Activated naive CD4-positive, alpha-beta T cell treated with anti-CD3 and anti-CD28 coated beads, Interleukin-2, amount 50 U/mL, for 72 hours (primary cell): ENCODE data around the gene CKM. TPM values are rescaled to one million over a fixed set of nuclear protein-coding genes. Genes with fewer than 3 reads are reported as not detected.

ENCODE experiments used
- ATAC-seq, 2 donors: fragments of 150-1000 bp; cut with Tn5 transposase; 2 replicates each; pipeline ENCODE4 v1.10.0; 2021; ENCODE audit warnings: mild to moderate bottlenecking in 2 of 2, moderate library complexity in 2 of 2
- DNase-seq, 2 donors: peaks; one replicate each; pipeline ENCODE4 v3.0.0; 2021 to 2022; ENCODE audit warnings: low spot score in 2 of 2
- H3K27ac Mint-ChIP-seq, 2 donors: one replicate each; pipeline ENCODE4 v1.8.0; 2022; ENCODE audit warnings: mild to moderate bottlenecking in 2 of 2, mixed read lengths in 2 of 2
- H3K36me3 Mint-ChIP-seq, 2 donors: one replicate each; pipeline ENCODE4 v1.8.0; 2022; ENCODE audit warnings: mixed read lengths in 2 of 2
- H3K9me3 Mint-ChIP-seq, 2 donors: one replicate each; pipeline ENCODE4 v1.8.0; 2022; ENCODE audit warnings: mixed read lengths in 2 of 2
- total RNA-seq, 2 donors: library from RNA; stranded (reverse); gene quantifications; one replicate each; pipeline ENCODE4 v1.2.3, GENCODE V29; 2022

Gene CKM
- total RNA-seq, 2 donors from 2014 or later: not detected

GRCh38 chr19:45306518-45307027 lies 16.1 kb downstream of the CKM start:
- H3K9me3 Mint-ChIP-seq: peaks cover 0 to 5% of the 10 kb centered on the region in 2 donors
- no peak for ATAC-seq

GRCh38 chr19:45306040-45306439 lies 16.6 kb downstream of the CKM start:
- Mint-ChIP-seq H3K36me3 (no peaks in the 10 kb centered on the region), H3K27ac (no peak overlapping the region), H3K9me3 (peaks cover 0 to 5% of the 10 kb centered on the region in 2 donors)
- DNase-seq (no peak), ATAC-seq (no peak)

More at GRCh38 chr19:45306518-45307027, 16.1 kb downstream of the CKM start:
- no peak for DNase-seq
- Mint-ChIP-seq H3K27ac (no peak overlapping the region), H3K36me3 (no peaks in the 10 kb centered on the region)

DNA sequence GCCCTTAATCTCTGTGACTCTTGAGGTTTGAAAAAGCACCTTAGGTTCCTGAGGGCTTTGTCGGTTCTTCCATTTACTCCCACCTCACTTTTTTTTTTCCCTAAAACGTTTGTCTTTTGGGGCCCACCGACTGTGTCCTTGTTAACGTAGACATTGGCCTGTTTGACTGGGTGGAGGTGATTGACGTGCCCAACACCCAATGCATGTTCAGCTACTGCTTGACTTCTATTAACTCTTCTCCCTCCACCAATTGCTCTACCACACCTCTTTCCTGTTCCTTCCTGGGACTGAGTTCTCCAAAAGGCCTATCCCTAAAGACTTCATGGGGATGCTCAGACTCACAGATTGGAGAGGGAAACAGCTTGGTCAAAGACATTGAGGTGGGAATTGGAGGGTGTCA lies 17.3 kb downstream of the CKM start:
- H3K27ac Mint-ChIP-seq: no peak overlapping the region
- ATAC-seq (no peak), DNase-seq (no peak)
- H3K9me3 Mint-ChIP-seq: peaks cover 0 to 5% of the 10 kb centered on the region in 2 donors
- H3K36me3 Mint-ChIP-seq: no peaks in the 10 kb centered on the region

GRCh38 chr19:45305007-45305406 lies 17.7 kb downstream of the CKM start:
- DNase-seq: no peak
- ATAC-seq: no peak
- no peaks in the 10 kb centered on the region for H3K36me3 Mint-ChIP-seq
- H3K9me3 Mint-ChIP-seq: peaks cover 0 to 5% of the 10 kb centered on the region in 2 donors
- H3K27ac Mint-ChIP-seq: peak overlapping the region in 1 of 2 donors; percentile 38

GRCh38 chr19:45304141-45304926 lies 18.3 kb downstream of the CKM start:
- ATAC-seq (no peak), DNase-seq (no peak)
- H3K36me3 Mint-ChIP-seq: no peaks in the 10 kb centered on the region
- H3K27ac Mint-ChIP-seq: peak overlapping the region in 1 of 2 donors; percentile 38
- peaks cover 0 to 5% of the 10 kb centered on the region in 2 donors for H3K9me3 Mint-ChIP-seq

GRCh38 chr19:45303269-45304060 lies 19.2 kb downstream of the CKM start:
- Mint-ChIP-seq H3K9me3 (peaks cover 0 to 5% of the 10 kb centered on the region in 2 donors), H3K36me3 (no peaks in the 10 kb centered on the region), H3K27ac (no peak overlapping the region)
- ATAC-seq (no peak), DNase-seq (no peak)

- H3K27ac Mint-ChIP-seq: no peak overlapping the region
- no peaks in the 10 kb centered on the region for H3K36me3 Mint-ChIP-seq
- DNase-seq: no peak
- H3K9me3 Mint-ChIP-seq: peaks cover 0 to 5% of the 10 kb centered on the region in 2 donors
- no peak for ATAC-seq
Observed at GRCh38 chr19:45302416-45302815, 20.3 kb downstream of the CKM start.

- Mint-ChIP-seq H3K9me3 (peaks cover 0 to 5% of the 10 kb centered on the region in 2 donors), H3K27ac (no peak overlapping the region), H3K36me3 (no peaks in the 10 kb centered on the region)
- no peak for ATAC-seq
- DNase-seq: no peak
Observed at GRCh38 chr19:45299719-45300118, 23.0 kb downstream of the CKM start.

GRCh38 chr19:45298264-45298663 lies 24.4 kb downstream of the CKM start:
- H3K36me3 Mint-ChIP-seq: no peaks in the 10 kb centered on the region
- peak overlapping the region in 1 of 2 donors; percentile 93 for H3K27ac Mint-ChIP-seq
- DNase-seq: no peak
- H3K9me3 Mint-ChIP-seq: no peaks in the 10 kb centered on the region
- no peak for ATAC-seq

DNA sequence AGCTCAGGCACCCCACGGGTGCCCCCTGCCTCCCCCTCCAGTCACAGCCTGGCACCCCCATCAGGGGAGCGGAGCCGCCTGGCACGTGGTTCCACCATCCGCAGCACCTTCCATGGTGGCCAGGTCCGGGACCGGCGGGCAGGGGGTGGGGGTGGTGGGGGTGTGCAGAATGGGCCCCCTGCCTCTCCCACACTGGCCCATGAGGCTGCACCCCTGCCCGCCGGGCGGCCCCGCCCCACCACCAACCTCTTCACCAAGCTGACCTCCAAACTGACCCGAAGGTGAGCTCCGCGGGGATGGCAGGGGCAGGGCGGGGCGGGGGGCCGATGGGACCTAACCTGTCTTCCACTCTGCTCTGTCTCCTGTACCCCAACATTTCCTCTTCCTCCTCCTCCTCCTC lies 25.0 kb downstream of the CKM start:
- DNase-seq (no peak), ATAC-seq (no peak)
- H3K9me3 Mint-ChIP-seq: no peaks in the 10 kb centered on the region
- no peak overlapping the region for H3K27ac Mint-ChIP-seq
- H3K36me3 Mint-ChIP-seq: peaks cover 2% of the 10 kb centered on the region in 2 donors

- H3K27ac Mint-ChIP-seq: no peak overlapping the region
- ATAC-seq: no peak
- peaks cover 12 to 13% of the 10 kb centered on the region in 2 donors for H3K36me3 Mint-ChIP-seq
- no peak for DNase-seq
- no peaks in the 10 kb centered on the region for H3K9me3 Mint-ChIP-seq
Observed at GRCh38 chr19:45296355-45296754, 26.3 kb downstream of the CKM start.

DNA sequence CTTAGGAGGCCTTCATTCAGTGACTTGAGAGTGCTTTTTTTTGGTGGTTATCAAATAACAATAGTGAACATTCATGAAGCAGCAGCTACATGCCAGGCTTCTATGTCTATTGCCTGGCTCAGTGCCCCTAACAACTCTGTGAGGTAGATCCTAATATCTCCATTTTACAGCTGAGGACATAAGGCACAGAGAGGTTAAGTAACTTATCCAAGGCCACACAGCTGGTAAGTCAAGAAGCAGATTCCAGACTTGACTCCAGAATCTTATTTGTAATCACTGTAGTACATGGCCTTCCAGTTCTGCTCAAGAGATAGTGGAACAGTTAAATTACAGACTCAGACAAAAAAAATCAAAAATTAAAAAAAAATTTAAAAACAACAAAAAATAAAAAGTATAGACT lies 26.8 kb downstream of the CKM start:
- H3K36me3 Mint-ChIP-seq: peaks cover 14 to 16% of the 10 kb centered on the region in 2 donors
- ATAC-seq: no peak
- no peak for DNase-seq
- no peak overlapping the region for H3K27ac Mint-ChIP-seq
- H3K9me3 Mint-ChIP-seq: no peaks in the 10 kb centered on the region

- Mint-ChIP-seq H3K27ac (no peak overlapping the region), H3K9me3 (no peaks in the 10 kb centered on the region), H3K36me3 (peaks cover 19% of the 10 kb centered on the region in 2 donors)
- DNase-seq (no peak), ATAC-seq (no peak)
Observed at GRCh38 chr19:45294291-45295029, 28.2 kb downstream of the CKM start.

- peak; percentile 59 to 77 for ATAC-seq
Observed at GRCh38 chr19:45293682-45294081, 29.0 kb downstream of the CKM start.

DNA sequence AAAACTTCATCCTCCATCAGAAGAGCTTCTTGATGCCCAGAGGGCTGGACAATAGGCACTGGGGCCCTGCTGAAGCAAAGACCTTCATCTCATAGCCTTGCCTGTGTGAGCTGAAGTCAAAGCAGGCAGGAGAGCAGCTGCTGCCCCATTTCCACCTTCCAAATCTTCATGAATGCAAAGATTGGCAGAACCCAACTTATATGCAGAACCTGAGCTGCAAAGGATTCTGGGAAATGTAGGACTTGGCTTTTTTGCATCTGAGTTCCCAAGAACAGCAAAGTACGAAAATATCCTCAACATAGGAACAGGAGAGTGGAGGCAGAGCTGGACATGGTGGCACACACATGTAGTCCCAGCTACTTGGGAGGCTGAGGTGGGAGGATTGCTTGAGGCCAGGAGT lies 30.8 kb downstream of the CKM start:
- peaks cover 19% of the 10 kb centered on the region in 2 donors for H3K36me3 Mint-ChIP-seq
- H3K9me3 Mint-ChIP-seq: no peaks in the 10 kb centered on the region
- ATAC-seq: no peak
- H3K27ac Mint-ChIP-seq: no peak overlapping the region
- DNase-seq: no peak

More at GRCh38 chr19:45293682-45294081, 29.0 kb downstream of the CKM start:
- DNase-seq: peak in 1 of 2 donors; percentile 12
- Mint-ChIP-seq H3K9me3 (no peaks in the 10 kb centered on the region), H3K27ac (peak overlapping the region in 1 of 2 donors; percentile 93), H3K36me3 (peaks cover 19% of the 10 kb centered on the region in 2 donors)

DNA sequence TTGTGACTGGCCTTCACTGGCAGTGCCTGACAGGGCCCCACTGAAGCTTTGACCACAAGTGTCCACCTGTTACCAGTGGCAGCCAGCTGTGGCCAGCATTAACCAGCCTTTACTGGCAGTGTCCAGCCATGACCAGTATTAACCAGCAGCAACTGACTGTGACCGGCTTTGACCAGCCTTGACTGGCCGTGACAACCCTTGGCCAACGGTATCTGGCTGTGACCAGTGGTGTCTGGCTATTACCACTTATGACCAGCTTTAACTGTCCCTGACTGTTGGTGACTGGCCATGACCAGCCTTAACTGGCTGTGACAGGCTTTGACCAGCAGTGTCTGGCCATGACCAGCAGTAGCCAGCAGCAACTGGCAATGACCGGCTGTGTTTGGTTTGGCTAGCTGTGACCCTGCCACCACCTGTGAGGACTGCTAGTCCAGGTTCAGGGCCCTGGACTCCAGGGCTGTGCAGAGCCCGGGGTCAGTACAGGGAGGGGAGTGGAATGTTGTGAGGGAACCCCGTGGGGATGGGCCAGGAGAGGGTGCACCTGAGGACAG lies 32.2 kb downstream of the CKM start:
- DNase-seq (no peak), ATAC-seq (no peak)
- Mint-ChIP-seq H3K27ac (peak overlapping the region in 1 of 2 donors; percentile 9), H3K9me3 (no peaks in the 10 kb centered on the region), H3K36me3 (peaks cover 19% of the 10 kb centered on the region in 2 donors)
